Stimulated activated CD4-positive, alpha-beta T cell treated with anti-CD3 and anti-CD28 coated beads, Interleukin-1b, Interleukin-23, amount 100 ng/mL, for 1 hour (primary cell): ENCODE results near the gene PAFAH2.
A peak's percentile ranks its signal among the peaks of the same experiment; 100 is the strongest.
"Not testable (repeated sequence)": the region's sequence is repeated elsewhere in the genome, so short reads cannot be mapped to it uniquely, and the experiment has no call there.

Experiments
- DNase-seq, 2 donors: peaks; one replicate each; pipeline ENCODE4 v3.0.0-alpha.2; 2020; ENCODE audit warnings: low read depth in 2 of 2

The PAFAH2 gene

DNA sequence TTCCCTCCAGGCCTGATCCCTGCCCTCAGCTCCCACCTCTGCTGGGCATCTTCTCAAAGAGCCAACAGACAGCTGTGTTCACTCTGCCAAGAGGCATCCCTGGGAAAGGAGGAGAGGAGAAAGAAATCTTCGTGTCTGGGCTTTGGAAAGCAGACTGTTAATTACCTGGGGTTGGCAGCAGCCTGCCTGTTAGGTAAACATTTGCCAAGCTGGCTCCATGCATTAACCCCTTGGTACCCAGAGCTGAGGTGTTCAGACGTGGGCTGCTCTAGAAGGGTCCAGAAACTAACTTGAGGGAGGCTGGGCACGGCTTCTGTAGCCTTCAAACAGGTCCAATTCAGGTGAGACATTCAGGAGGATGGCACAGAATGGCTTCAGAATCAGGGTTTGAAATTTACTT, 15.0 kb upstream of the PAFAH2 start:
- no peak for DNase-seq

DNA sequence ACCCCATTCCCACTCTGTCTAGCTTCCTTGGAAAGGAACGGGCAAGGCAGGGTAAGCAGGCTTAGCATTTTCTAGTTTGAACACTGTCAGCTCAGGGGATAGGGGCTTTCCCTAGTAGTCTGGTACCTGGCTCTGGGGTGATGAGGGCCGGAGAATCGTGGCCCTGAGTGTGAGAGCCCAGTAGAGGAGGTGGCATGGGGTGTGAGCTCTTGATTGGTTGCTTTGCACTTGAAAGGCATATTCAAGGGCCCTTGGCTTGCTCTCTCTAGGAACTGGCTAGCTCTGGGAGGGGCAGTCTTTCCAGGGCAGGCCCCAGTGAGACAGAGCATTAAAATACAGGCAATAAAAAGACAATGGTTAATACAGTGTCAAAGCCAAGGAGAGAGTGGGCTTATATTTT, 13.0 kb upstream of the PAFAH2 start:
- no peak for DNase-seq

DNA sequence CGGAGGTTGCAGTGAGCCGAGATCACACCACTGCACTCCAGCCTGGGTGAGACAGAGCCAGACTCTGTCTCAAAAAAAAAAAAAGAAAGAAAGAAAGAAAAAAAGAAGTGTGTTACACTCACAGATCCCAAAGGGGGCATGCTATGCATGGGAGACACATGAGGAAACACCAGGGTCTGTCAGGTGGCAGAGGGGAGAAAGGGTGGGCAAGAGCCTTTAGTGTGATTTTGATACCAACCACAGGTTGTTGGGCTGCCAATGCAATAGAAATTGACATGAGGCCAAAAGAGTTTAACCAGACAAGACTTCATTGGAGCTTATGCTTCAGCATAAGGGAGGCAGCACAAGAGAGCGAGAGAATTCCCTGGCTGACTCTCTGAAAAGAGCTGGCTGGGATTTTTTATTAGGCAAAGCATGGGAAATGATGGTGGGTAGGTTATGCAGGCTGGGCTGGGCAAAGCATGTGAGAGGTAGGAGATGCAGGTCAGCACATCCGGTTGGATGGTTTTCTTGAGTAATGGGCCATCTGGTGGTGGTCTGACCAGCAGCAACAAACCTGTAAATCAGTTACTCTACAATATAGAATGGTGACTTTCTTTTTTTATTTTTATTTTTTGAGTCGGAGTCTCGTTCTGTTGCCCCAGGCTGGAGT, 12.1 kb upstream of the PAFAH2 start:
- no peak for DNase-seq

DNA sequence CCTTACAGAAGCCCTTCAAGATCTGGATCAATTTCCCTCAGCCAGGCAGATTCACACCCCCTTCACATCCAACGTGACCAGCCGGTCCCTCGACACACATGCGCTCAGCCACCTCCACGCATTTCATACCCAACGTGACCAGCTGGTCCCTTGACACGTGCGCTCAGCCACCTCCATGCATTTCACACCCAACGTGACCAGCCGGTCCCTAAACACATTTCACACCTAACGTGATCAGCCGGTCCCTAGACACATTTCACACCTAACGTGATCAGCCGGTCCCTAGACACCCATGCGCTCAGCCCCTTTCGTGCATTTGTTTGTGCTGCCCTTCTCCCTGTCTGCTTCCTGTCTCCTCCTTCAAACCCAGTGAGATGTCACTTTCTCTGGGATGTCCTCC, 8.8 kb upstream of the PAFAH2 start:
- no peak for DNase-seq

DNA sequence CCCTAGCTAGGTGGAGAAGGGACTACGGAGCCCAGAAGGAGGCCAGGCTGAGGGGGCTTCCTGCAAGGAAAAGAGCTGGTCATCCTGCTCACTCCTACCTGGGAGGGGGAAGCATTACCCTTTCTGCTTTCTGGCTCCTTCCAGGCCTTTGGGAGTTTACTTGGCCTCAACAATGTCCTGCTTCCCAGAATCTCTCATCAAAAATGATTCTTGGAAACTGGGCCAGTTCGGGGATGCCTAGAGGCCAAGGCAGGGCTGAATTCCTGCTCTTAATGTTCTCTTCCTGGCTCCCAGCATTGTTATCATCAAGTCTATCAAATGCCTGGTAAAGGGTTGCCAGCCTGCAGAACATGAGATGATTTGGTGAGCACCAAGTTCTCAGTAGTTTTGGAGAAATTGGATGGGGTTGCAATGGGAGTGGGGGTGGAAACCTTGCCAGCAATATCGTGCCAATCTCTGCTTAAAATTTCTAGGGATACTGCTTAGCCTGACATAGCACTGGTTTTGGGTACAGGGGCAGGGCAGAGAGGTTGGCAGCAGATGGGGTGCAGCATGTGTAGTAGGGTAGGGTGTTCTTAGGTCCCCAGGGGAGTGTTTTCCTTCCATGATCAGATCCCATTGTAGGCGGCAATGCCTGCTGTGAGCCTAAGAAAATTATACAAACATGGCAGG, 7.7 kb upstream of the PAFAH2 start:
- no peak for DNase-seq

DNA sequence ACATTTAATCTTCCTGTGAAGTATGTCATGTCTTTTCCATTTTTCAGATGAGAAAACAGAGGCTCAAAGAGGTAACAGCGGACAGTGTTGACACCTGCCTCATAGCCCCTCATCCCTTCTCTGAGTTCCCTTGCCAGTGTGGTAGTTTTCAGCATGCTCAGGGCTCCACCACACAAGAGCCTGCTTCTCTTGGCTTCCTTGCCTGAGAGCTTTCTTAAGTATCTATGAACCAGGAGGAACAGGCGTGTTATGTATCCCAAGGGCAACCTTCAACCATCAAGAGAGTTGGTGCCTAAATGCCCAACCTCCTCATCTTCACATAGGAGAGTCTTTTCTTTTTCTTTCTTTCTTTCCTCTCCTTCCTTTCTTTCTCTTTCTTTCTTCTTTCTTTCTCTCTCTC, 5.9 kb upstream of the PAFAH2 start:
- no peak for DNase-seq

DNA sequence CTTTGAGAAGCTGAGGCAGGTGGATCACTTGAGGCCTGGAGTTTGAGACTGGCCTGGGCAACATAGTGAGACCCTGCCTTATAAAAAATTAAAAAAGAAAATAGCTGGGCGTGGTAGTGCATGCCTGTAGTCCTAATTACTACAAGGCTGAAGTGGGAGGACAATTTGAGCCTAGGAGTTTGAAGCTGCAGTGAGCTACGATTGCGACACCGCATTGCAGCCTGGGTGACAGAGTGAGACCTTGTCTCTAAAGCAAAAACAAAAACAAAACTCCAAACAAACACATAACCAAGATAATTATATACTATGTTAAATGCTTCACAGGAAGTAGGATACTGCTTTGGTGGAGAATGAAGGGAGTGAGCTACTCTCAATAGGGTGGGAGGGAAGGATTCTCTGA, 5.4 kb upstream of the PAFAH2 start:
- no peak for DNase-seq

DNA sequence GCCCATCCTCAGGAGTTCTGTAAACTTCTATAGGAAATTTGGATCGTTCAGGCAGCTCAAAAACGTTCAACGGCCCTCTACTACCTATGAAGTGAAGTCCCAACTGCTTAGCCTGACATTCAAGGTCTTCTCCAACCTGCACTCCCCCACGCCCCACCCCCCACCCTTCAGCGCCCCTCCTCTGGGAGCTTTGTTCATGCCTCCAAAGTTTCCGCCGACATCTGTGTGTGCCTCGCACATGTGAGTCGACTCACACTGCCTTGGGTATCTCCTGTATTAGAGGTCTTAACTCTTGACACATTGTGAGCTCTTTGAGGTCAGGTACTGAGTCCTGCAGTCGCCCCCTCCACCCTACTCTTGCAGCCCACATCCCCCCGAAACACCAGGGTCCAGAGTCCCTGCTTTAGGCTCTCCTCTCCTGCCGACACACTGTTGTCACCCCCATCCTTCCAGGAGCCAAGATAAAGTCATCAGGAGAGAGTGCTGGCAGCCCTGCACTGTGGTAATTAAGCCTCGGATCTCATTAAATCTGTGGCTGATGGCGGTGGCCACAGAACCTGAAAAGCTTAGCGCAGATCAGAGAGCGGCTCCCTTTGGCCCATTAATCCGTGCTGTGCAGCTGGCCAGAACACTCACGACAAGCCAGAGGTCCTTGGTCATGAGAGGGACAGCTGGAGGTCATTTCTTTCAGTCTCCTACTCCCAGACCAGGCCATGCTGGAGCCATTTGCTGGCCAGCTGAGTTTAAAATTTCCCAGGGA, 1.4 kb upstream of the PAFAH2 start:
- no peak for DNase-seq

DNA sequence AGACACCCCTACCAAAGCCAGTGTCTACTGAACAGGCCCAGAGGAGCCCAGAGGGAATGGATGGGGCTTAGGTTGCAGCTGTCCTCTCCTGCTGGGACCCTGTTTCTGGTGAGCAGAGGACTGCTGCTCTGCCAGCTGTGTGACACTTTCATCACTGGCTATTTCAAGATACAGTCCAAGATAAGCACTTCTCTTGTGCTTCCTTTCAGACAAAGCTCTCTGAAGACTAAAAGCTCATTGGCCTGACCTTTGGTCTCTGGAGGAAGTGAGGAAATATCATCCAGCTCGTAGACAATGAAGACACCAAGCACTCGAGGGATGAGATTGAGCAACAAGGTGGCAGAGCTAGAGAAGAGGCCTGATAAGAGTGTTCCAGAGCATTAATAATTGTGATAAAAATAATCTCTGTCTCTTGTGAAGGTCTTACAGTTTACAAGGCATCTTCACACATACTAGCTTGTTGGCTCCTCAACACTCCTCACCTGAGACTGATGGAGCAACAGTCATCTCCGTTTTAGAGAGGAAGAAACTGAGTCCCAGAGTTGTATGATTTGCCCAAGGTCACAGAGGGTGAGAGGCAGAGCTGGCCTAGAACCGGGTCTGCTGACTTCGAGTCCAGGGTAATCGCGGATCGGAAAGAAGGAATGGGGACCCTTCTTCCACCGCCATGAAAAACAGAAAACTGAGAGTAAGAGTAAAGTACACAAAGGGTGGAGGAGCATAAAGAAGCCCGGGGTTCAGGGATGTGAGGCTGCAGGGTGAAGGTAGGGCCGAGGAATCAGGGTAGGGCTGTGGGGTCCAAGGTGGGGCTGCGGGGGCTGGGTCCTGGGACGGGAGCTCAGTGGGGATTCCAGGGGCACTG, 666 bp downstream of the PAFAH2 start:
- DNase-seq = no peak

DNA sequence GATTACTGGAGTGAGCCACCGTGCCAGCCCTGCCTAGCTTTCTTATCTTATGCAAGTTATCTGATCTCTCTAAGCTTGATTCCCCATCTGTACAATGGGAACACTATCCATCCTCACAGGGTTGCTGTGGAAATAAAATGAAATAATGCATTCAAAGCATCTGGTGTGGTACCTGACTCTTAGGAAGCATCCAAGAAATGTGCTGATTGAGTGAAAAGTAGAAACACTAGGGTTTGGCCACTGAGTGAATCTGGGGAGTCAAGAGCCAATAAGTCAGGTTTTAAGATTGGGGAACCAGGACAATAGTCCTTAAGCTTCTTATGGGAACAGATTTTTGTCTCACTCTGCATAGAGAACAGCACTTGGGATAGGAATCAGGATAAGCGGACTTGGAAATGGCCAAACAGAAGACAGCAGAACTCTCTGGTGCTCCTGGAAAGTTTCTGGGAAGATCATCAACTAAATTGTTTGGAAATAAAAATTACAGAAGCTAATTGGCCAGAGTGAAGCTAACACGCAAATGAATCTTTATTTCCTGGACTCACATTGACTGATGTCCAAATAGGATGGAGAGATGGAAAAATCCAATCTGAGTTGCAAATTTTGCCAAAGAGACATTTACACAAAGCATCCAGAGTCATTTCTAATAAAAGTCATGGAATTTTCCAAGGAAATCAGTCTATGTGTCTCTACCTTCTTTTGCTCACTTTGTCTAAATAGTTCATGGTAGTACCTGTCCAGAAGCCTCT, 3.3 kb downstream of the PAFAH2 start:
- no peak for DNase-seq

DNA sequence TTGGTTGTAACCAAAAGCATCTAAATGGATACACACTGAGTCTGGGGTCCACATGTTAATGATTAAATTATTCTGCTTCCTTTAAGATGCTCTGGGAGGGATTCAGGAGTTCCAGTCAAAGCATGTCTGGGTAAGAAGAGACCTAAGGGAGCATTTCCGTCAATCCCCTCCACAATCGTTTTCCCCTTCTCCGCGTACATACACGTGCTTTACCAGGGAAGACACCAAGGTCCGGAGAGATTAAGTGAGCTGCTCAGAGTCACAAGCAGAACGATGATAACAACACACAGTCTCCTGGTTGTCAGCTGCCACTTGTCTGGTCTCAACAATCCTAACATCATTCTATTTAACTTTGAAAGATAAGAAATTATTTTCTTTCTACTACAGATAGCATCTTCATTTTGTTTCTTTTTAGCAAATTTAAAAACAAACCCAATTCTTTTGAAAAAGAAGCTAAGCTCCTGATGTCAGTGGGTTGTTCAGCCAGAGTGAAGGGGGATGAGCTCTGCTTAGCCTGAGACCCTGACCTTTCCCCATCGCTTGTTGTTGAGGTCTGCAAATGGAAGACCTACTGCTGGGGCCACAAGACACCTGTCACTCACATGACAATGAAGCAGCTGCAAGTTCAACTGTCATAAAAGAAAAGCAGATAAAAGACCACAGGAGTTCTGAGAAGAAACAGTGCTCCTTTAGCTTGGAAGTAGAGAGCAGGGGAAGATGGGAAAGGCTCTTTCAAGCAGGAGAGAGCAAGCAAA, 4.5 kb downstream of the PAFAH2 start:
- DNase-seq = no peak

DNA sequence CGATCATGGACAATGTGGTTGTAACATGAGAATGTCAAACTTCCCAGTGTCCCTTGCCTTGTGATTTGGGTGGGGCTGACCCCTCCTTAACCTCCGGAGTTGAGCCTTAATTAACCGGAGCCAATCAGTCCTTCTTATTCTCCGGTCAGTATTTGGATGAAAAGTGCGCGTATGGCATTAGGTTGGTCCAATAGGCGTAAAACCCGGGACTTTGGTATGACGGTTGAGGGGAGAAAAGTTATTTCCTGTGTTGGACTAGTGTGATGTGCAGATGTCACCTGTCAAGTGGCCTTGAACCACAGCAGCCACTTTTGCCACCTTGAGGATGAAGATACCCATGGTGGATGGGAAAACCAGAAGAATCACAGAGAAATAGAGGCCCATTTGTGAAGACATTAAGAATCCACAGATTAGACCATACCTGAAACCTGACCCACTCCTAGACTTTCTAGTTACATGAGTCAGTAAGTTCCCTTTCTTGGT, 5.1 kb downstream of the PAFAH2 start:
- no peak for DNase-seq

DNA sequence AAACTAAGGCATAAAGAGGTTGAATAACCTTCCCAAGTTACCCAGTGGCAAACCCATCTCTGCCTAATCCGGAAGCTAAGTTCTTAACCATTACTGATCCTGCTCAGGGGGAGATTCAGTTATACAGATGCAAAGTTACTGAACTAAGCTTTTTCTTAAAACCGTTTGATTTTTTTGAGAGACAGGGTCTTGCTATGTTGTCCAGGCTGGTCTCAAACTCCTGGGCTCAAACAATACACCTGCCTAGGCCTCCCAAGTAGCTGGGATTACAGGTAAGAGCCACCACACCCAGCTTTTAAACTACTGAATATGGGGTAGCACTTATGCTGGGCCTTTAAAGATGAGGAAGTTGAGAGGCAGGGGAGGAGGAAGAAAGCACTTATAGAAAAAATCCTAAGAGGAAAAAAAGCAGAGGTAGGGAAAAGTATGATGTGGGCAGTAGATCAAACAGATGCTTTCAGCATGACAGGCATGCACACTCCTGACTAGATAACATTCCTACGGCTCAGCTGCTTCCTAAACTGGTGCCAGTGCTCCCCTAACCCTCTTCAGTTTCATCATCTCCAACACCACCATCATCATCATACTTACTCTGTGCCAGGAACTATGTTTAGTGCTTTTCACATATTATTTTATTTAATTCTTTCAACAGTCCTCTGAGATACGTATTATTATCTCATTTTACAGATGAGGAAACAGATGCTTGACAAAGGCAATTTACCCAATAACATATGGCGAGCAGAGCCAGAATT, 5.8 kb downstream of the PAFAH2 start:
- no peak for DNase-seq

DNA sequence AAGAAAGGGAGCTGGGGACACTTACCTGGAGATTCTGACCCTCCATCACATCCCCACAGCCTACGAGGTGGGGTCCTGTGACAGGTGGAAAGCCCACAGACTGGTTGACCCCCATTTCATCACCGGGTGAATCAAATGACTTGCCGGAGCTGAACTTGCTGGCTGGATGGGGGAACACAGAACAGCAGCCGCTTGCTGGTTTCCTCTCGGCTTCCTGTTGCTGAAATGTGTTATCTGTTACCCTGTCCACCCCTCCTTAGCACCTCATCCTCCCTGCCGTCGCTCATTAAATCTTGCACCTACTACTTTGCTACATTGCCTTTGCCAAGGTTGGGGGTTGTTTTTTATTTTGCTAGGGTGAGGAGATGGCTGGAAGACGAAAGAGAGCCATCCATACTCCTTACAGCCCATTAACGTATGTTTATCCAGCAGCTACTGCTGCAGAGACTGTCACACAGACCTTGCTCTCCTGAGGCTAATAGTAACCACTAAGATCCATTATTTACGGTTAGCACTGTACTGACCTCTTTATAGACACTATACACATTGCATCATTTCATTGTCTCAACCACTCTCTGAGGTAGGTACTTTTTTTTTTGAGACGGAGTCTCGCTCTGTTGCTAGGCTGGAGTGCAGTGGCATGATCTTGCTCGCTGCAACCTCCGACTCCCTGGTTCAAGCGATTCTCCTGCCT, 7.0 kb downstream of the PAFAH2 start:
- peak in 1 of 2 donors; percentile 16 for DNase-seq

DNA sequence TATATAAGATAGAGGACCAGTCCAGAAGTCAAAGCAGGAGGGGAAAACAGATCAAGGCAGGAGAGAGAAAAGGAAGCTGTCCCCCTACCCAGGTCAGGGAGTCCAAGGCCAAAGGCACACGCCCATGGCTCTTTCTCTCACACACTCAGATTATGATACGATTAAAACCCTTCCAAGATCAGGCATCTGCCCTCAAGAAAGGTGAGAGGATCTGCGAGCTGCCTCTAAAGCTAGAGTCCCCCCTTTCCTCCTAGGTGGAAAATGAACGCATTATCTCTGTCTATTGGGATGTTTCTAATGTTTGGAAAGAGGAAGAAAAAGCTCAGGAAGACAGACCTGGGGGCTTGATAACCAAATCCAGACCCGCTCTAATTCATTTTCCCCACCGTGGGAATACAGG, 7.6 kb downstream of the PAFAH2 start:
- no peak for DNase-seq

DNA sequence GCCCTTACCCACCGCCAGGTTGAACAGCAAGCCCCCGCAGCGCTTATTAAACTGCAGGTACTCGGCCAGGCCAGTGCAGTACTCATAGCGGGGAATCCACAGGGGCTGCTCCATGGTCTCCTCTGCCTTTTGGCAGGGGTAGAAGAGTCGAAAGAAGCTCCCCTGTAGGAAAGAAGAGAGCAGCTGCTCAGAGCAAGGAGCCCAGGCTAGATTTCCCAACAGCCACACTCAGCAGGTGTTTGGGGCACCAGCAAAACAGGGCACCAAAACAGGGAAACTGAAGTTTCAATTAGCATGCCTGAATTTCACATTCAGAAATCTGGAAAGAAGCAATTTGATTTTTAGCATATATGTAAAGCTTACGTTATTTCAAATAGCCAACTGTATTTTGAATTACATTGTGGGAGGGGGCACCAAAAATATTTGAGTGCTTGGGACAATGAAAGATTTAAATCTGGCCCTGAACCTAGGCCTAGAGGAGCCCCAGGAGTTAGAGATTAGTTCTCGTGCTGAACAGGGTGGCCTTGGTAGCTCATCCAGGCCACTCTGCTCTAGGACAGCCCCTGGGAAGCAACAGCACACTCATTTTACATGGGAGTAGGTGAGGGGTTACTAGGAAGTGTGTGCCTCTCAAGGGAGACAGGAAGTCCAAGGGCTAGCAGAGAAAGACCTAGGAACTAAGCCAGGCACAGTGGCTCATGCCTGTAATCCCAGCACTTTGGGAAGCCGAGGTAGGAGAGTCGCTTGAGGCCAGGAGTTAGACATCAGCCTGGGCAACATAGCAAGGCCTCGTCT, 8.2 kb downstream of the PAFAH2 start:
- no peak for DNase-seq

DNA sequence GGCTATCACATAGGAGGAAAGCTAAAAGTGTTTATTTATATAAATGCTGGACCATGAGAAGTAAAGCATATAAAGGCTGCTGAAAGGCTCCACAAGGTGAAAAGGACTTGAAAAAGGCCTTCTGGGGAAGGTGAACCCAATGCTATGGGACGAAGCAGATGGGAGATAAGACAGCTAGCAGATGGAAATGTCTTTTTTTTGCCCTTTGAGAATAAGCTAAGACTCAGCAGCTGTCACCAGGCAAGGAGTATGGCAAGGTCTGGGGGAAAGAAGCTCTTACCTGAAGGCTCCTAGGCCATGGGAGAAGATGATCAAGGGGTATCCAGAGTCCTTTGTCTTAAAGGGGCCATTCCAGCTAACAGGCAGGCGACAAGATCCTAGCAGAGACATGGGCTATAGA, 9.9 kb downstream of the PAFAH2 start:
- no peak for DNase-seq

DNA sequence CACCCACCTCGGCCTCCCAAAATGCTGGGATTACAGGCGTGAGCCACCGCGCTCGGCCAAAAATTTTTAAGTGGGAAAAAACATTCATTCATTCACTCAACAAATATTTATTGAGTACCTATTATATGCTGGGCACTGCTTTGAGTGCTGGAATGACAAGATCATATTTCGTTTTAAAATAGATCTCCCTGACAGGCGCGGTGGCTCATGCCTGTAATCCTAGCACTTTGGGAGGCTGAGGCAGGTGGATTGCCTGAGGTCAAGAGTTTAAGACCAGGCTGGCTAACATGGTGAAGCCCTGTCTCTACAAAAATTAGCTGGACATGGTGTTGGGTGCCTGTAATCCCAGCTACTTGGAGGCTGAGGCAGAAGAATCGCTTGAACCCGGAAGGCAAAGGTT, 11.1 kb downstream of the PAFAH2 start:
- DNase-seq = not testable (repeated sequence)
